SK-N-SH (cell line): ENCODE results near the gene SLC24A3. TPM values are rescaled to one million over a fixed set of nuclear protein-coding genes. Genes with fewer than 3 reads are reported as not detected.

Experiments used
- CTCF ChIA-PET: fragments of 300-600, 350-600 bp; formaldehyde crosslinking; extraction: SDS; loops from one replicate; lab custom pipeline; 2021; lab: Yijun Ruan, JAX
- POLR2A ChIA-PET: fragments of 350-600 bp; sonication (Branson Sonifier 250); formaldehyde crosslinking; extraction: SDS; loops from one replicate; lab custom pipeline; 2020; ENCODE audit warnings: antibody characterized with exemption, inconsistent platforms; lab: Yijun Ruan, JAX
- DNase-seq: peaks from one replicate; pipeline ENCODE4 v3.0.0; 2012
- H2AFZ ChIP-seq: fragments of 200-600 bp; sonication (generic); 2 replicates; pipeline ENCODE4 v1.8.1; 2016; ENCODE audit warnings: antibody characterized with exemption, mild to moderate bottlenecking, low read depth
- H3F3A ChIP-seq: fragments of 200-600 bp; sonication (generic); replicated peaks from 2 replicates; pipeline ENCODE3; 2016; ENCODE audit warnings: antibody characterized with exemption, mild to moderate bottlenecking; ENCODE audit not compliant: insufficient read depth
- H3K27ac ChIP-seq, 2 experiments: fragments of 200-500 bp in 1 of 2; fragments of 200-600 bp in 1 of 2; sonication (Bioruptor generic) in 1 of 2; sonication (generic), shearing (Covaris generic) in 1 of 2; 2 replicates each; pipeline versions ENCODE4 v1.5.1 to v1.6.1; 2014 to 2016; ENCODE audit warnings: low read depth in 2 of 2, inconsistent platforms in 1 of 2, low read length in 1 of 2, mild to moderate bottlenecking in 1 of 2, mixed read lengths in 1 of 2
- H3K27me3 ChIP-seq: fragments of 200-600 bp; sonication (generic), shearing (Covaris generic); 2 replicates; pipeline ENCODE4 v1.6.1; 2016; ENCODE audit warnings: mixed run types; ENCODE audit not compliant: insufficient read depth
- H3K36me3 ChIP-seq, 2 experiments: fragments of 200-500 bp in 1 of 2; fragments of 200-600 bp in 1 of 2; sonication (Bioruptor generic) in 1 of 2; sonication (generic) in 1 of 2; replicated peaks in 1 of 2; 2 replicates each; pipeline versions ENCODE3 to v1.5.1; 2014 to 2016; ENCODE audit warnings: low read length in 1 of 2, mild to moderate bottlenecking in 1 of 2; ENCODE audit not compliant: insufficient read depth in 2 of 2, control insufficient read depth in 1 of 2
- H3K4me1 ChIP-seq, 2 experiments: fragments of 200-500 bp in 1 of 2; fragments of 200-600 bp in 1 of 2; sonication (Bioruptor generic) in 1 of 2; sonication (generic), shearing (Covaris generic) in 1 of 2; 2 replicates each; pipeline versions ENCODE4 v1.5.1 to v1.6.1; 2014 to 2016; ENCODE audit warnings: low read depth in 1 of 2, low read length in 1 of 2, mixed run types in 1 of 2; ENCODE audit not compliant: insufficient read depth in 2 of 2, control insufficient read depth in 1 of 2
- H3K4me2 ChIP-seq: fragments of 200-600 bp; sonication (generic), shearing (Covaris generic); 2 replicates; pipeline ENCODE4 v1.6.1; 2017; ENCODE audit warnings: mixed run types
- H3K4me3 ChIP-seq, 2 experiments: fragments of 200-500 bp in 1 of 2; fragments of 200-600 bp in 1 of 2; sonication (Bioruptor generic) in 1 of 2; sonication (generic), shearing (Covaris generic) in 1 of 2; 2 replicates each; pipeline versions ENCODE4 v1.5.1 to v1.8.1; 2014 to 2016; ENCODE audit warnings: low read depth in 2 of 2, inconsistent platforms in 1 of 2, low read length in 1 of 2, mild to moderate bottlenecking in 1 of 2, mixed read lengths in 1 of 2, moderate library complexity in 1 of 2
- H3K79me2 ChIP-seq: fragments of 200-600 bp; sonication (generic); 2 replicates; pipeline ENCODE4 v1.8.1; 2017; ENCODE audit warnings: mild to moderate bottlenecking; ENCODE audit not compliant: insufficient read depth
- H3K9ac ChIP-seq: fragments of 200-600 bp; sonication (generic); 2 replicates; pipeline ENCODE4 v1.6.1; 2017; ENCODE audit warnings: mixed run types
- H3K9me2 ChIP-seq: fragments of 200-600 bp; sonication (generic); 2 replicates; pipeline ENCODE4 v1.6.1; 2017; ENCODE audit warnings: mixed run types
- H3K9me3 ChIP-seq: fragments of 200-600 bp; sonication (generic); 2 replicates; pipeline ENCODE4 v1.6.1; 2017; ENCODE audit warnings: mixed run types, mild to moderate bottlenecking, moderate library complexity
- H4K20me1 ChIP-seq: fragments of 200-600 bp; sonication (generic); 2 replicates; pipeline ENCODE4 v1.6.1; 2017; ENCODE audit warnings: mild to moderate bottlenecking, mixed run types; ENCODE audit not compliant: insufficient read depth
- CHD2 ChIP-seq: fragments of 150-350 bp; IDR thresholded peaks from 2 replicates; pipeline ENCODE4 v1.6.1; 2018; ENCODE audit warnings: low read length; ENCODE audit not compliant: partially characterized antibody
- EZH2phosphoT487 ChIP-seq: fragments of 200-600 bp; sonication (generic); IDR thresholded peaks from 2 replicates; pipeline ENCODE4 v1.6.1; 2017; ENCODE audit warnings: low read depth, mixed run types, mild to moderate bottlenecking, antibody characterized with exemption, moderate library complexity, borderline replicate concordance
- FOSL2 ChIP-seq: IDR thresholded peaks from 2 replicates; pipeline ENCODE4 v1.4.0; 2012; ENCODE audit warnings: low read depth, mild to moderate bottlenecking, moderate library complexity, borderline replicate concordance
- FOXJ3 ChIP-seq: sonication (generic); formaldehyde crosslinking; IDR thresholded peaks from 2 replicates; pipeline ENCODE4 v1.5.1; 2020; ENCODE audit warnings: mild to moderate bottlenecking, missing genetic modification reagents
- GATA2 ChIP-seq: sonication (generic); formaldehyde crosslinking; IDR thresholded peaks from 2 replicates; pipeline ENCODE4 v1.5.0; 2020; ENCODE audit warnings: mild to moderate bottlenecking, missing genetic modification reagents
- IRF3 ChIP-seq: fragments of 150-350 bp; IDR thresholded peaks from 2 replicates; pipeline ENCODE4 v1.6.1; 2016; ENCODE audit warnings: mild to moderate bottlenecking, low read depth, low read length
- MXI1 ChIP-seq: IDR thresholded peaks from 2 replicates; pipeline ENCODE4 v1.6.1; 2012; ENCODE audit warnings: mild to moderate bottlenecking, low read depth, low read length, improper control_type of control experiment
- NRF1 ChIP-seq: IDR thresholded peaks from 2 replicates; pipeline ENCODE4 v1.6.1; 2012; ENCODE audit warnings: low read depth, mild to moderate bottlenecking, low read length
- POLR2AphosphoS5 ChIP-seq: IDR thresholded peaks from 2 replicates; pipeline ENCODE4 v1.6.1; 2012; ENCODE audit warnings: low read depth, low read length
- RAD21 ChIP-seq: IDR thresholded peaks from 2 replicates; pipeline ENCODE4 v1.6.1; 2012; ENCODE audit warnings: mild to moderate bottlenecking, low read length
- RCOR1 ChIP-seq: fragments of 150-350 bp; IDR thresholded peaks from 2 replicates; pipeline ENCODE4 v1.6.1; 2017; ENCODE audit warnings: antibody characterized with exemption, low read length
- REST ChIP-seq: IDR thresholded peaks from 2 replicates; pipeline ENCODE4 v1.6.1; 2012; ENCODE audit warnings: mild to moderate bottlenecking, low read depth, low read length, moderate library complexity
- RFX5 ChIP-seq: IDR thresholded peaks from 2 replicates; pipeline ENCODE4 v1.6.1; 2012; ENCODE audit warnings: mild to moderate bottlenecking, improper control_type of control experiment, low read length
- TAF1 ChIP-seq: IDR thresholded peaks from 2 replicates; pipeline ENCODE4 v1.6.1; 2012; ENCODE audit warnings: low read depth, mild to moderate bottlenecking, low read length, moderate library complexity, borderline replicate concordance
- TCF12 ChIP-seq: IDR thresholded peaks from 2 replicates; pipeline ENCODE4 v1.4.0; 2012
- USF1 ChIP-seq: IDR thresholded peaks from 2 replicates; pipeline ENCODE4 v1.4.0; 2012; ENCODE audit warnings: low read depth, borderline replicate concordance
- YY1 ChIP-seq: IDR thresholded peaks from 2 replicates; pipeline ENCODE4 v1.4.0; 2012; ENCODE audit warnings: low read depth, mild to moderate bottlenecking
- WGBS: methylation state at CpG from one replicate; pipeline ENCODE4 v1.1.6; 2017; ENCODE audit warnings: low lambda C conversion rate; 5-methylcytosine and 5-hydroxymethylcytosine counted together
- polyA plus RNA-seq, 3 experiments: library from polyadenylated mRNA; depleted of rRNA; stranded (reverse); fragments of >200 nt; gene quantifications; 2 replicates each; pipeline ENCODE4 v1.2.3, GENCODE V29; 2012

Gene SLC24A3
- polyA plus RNA-seq, 1 of the 3 experiments (the other 2 are of a cell fraction) = not detected

- 17% methylated on average over 1 of the region's 2 CpGs for WGBS
- H3K9me2 ChIP-seq = no peaks in the 10 kb centered on the region
- no peak overlapping the region for H3K27ac ChIP-seq
- ChIA-PET CTCF (no interaction called here), POLR2A (no interaction called here)
- H3K9me3 ChIP-seq = no peaks in the 10 kb centered on the region
- no peaks in the 10 kb centered on the region for H3K36me3 ChIP-seq
- no peak overlapping the region for H3K4me3 ChIP-seq
- H3K79me2 ChIP-seq = no peaks in the 10 kb centered on the region
- TF ChIP-seq FOXJ3 = no peak
- TF ChIP-seq CHD2 = no peak
- TF ChIP-seq TAF1 = no peak
- TF ChIP-seq FOSL2 = no peak
- no peak for TF ChIP-seq POLR2AphosphoS5
- no peak for TF ChIP-seq REST
- no peak for TF ChIP-seq RCOR1
- no peak for TF ChIP-seq YY1
- TF ChIP-seq MXI1 = no peak
- no peak for TF ChIP-seq GATA2
- no peak for TF ChIP-seq RFX5
- TF ChIP-seq USF1 = no peak
- TF ChIP-seq TCF12 = no peak
- no peak for TF ChIP-seq EZH2phosphoT487
- TF ChIP-seq IRF3 = no peak
- no peak for TF ChIP-seq RAD21
- TF ChIP-seq NRF1 = no peak
- H3F3A ChIP-seq = no peaks in the 10 kb centered on the region
- H3K4me1 ChIP-seq = no peaks in the 10 kb centered on the region; a peak in 1 of 4 replicates
- no peak overlapping the region for H2AFZ ChIP-seq
- H3K4me2 ChIP-seq = no peak overlapping the region
- H3K9ac ChIP-seq = no peak overlapping the region
- H3K27me3 ChIP-seq = peaks cover 10% of the 10 kb centered on the region; the same call in 1 of the 2 replicates
- no peak for DNase-seq
- no peaks in the 10 kb centered on the region for H4K20me1 ChIP-seq
Measured at GRCh38 chr20:19616081-19616480, 403.6 kb downstream of the SLC24A3 start.
